WTC11 (cell line): ENCODE data around the gene RPS10. TPM values are rescaled to one million over a fixed set of nuclear protein-coding genes. Genes with fewer than 3 reads are reported as not detected.
A peak's percentile ranks its signal among the peaks of the same experiment; 100 is the strongest.

Experiments
- ATAC-seq: fragments of 200-7000 bp; cut with Tn5 transposase; 2 replicates; pipeline ENCODE4 v1.10.0; 2021; ENCODE audit warnings: mild to moderate bottlenecking, moderate library complexity
- CTCF ChIA-PET: fragments of 300-600 bp; sonication (Branson Sonifier 250); formaldehyde crosslinking; loops from one replicate; lab custom pipeline; 2021; ENCODE audit warnings: antibody characterized with exemption; lab: Charles Lee
- POLR2A ChIA-PET: fragments of 350-600 bp; sonication (Branson Sonifier 250); formaldehyde crosslinking; loops from one replicate; lab custom pipeline; 2021; ENCODE audit warnings: antibody characterized with exemption; lab: Charles Lee
- DNase-seq: peaks from one replicate; pipeline ENCODE4 v3.0.0; 2021; ENCODE audit warnings: low spot score
- H3K27ac Mint-ChIP-seq: 2 replicates; pipeline ENCODE4 v1.8.0; 2021; ENCODE audit warnings: mixed read lengths
- H3K27me3 Mint-ChIP-seq: 2 replicates; pipeline ENCODE4 v1.8.0; 2021; ENCODE audit warnings: low read depth, mild to moderate bottlenecking, moderate library complexity, mixed read lengths
- H3K36me3 Mint-ChIP-seq: 2 replicates; pipeline ENCODE4 v1.8.0; 2021; ENCODE audit warnings: mixed read lengths
- H3K4me1 Mint-ChIP-seq: 2 replicates; pipeline ENCODE4 v1.8.0; 2022; ENCODE audit warnings: mixed read lengths
- H3K4me3 Mint-ChIP-seq: 2 replicates; pipeline ENCODE4 v1.8.0; 2021; ENCODE audit warnings: mild to moderate bottlenecking, moderate library complexity, mixed read lengths
- H3K9me3 Mint-ChIP-seq: 2 replicates; pipeline ENCODE4 v1.8.0; 2021; ENCODE audit warnings: mixed read lengths
- ATF1 ChIP-seq: sonication (generic); formaldehyde crosslinking; IDR thresholded peaks from 2 replicates; pipeline ENCODE4 v1.8.1; 2023; ENCODE audit warnings: mild to moderate bottlenecking, moderate library complexity, missing genetic modification reagents
- ELF4 ChIP-seq: sonication (generic); formaldehyde crosslinking; IDR thresholded peaks from 2 replicates; pipeline ENCODE4 v1.8.1; 2022; ENCODE audit warnings: low read depth, mild to moderate bottlenecking, moderate library complexity, missing genetic modification reagents
- ETV6 ChIP-seq: sonication (generic); formaldehyde crosslinking; IDR thresholded peaks from 2 replicates; pipeline ENCODE4 v1.8.1; 2022; ENCODE audit warnings: mild to moderate bottlenecking, missing genetic modification reagents
- FOXJ3 ChIP-seq: sonication (generic); formaldehyde crosslinking; IDR thresholded peaks from 2 replicates; pipeline ENCODE4 v1.9.0; 2021; ENCODE audit warnings: missing genetic modification reagents, mild to moderate bottlenecking, borderline replicate concordance
- GTF2I ChIP-seq: fragments of 250-450 bp; sonication (Bioruptor Pico); conservative IDR thresholded peaks from 2 replicates; pipeline ENCODE4 v1.4.0; 2021; ENCODE audit warnings: mild to moderate bottlenecking
- JUN ChIP-seq: sonication (generic); formaldehyde crosslinking; IDR thresholded peaks from 2 replicates; pipeline ENCODE4 v1.8.0; 2023; ENCODE audit warnings: mild to moderate bottlenecking, missing genetic modification reagents
- KAT7 ChIP-seq: sonication (generic); formaldehyde crosslinking; IDR thresholded peaks from 2 replicates; pipeline ENCODE4 v1.8.1; 2023; ENCODE audit warnings: missing genetic modification reagents, mild to moderate bottlenecking, borderline replicate concordance
- MAX ChIP-seq: sonication (generic); formaldehyde crosslinking; IDR thresholded peaks from 2 replicates; pipeline ENCODE4 v1.8.0; 2022; ENCODE audit warnings: mild to moderate bottlenecking, missing genetic modification reagents
- MXD4 ChIP-seq: fragments of 250-450 bp; sonication (Bioruptor Pico); IDR thresholded peaks from 2 replicates; pipeline ENCODE4 v1.8.0; 2021; ENCODE audit warnings: mild to moderate bottlenecking, moderate library complexity, borderline replicate concordance
- PRRX2 ChIP-seq: fragments of 250-450 bp; sonication (Bioruptor Pico); IDR thresholded peaks from 2 replicates; pipeline ENCODE4 v1.8.0; 2021; ENCODE audit warnings: mild to moderate bottlenecking
- SP1 ChIP-seq: sonication (generic); formaldehyde crosslinking; conservative IDR thresholded peaks from 2 replicates; pipeline ENCODE4 v1.8.1; 2022; ENCODE audit warnings: missing genetic modification reagents
- TCF7 ChIP-seq: sonication (generic); formaldehyde crosslinking; IDR thresholded peaks from 2 replicates; pipeline ENCODE4 v1.8.0; 2022; ENCODE audit warnings: mild to moderate bottlenecking, low read depth, missing genetic modification reagents, moderate library complexity
- ZNF423 ChIP-seq: fragments of 250-450 bp; sonication (Bioruptor Pico); IDR thresholded peaks from 2 replicates; pipeline ENCODE4 v2.1.2; 2022; ENCODE audit warnings: mild to moderate bottlenecking, moderate library complexity
- total RNA-seq: library from RNA; stranded (reverse); gene quantifications from 3 replicates; pipeline ENCODE4 v1.2.3, GENCODE V29; 2021
- TF ChIP-seq, protein P1 (sequence below): sonication (generic); formaldehyde crosslinking; IDR thresholded peaks from 2 replicates; pipeline ENCODE4 v1.8.0; 2022; ENCODE audit warnings: mild to moderate bottlenecking, missing genetic modification reagents
- TF ChIP-seq, protein P2 (sequence below): sonication (generic); formaldehyde crosslinking; IDR thresholded peaks from 2 replicates; pipeline ENCODE4 v1.8.0; 2022; ENCODE audit warnings: missing genetic modification reagents

Gene RPS10
- total RNA-seq, 1 experiment from 2014 or later = 2,184 TPM

- TF ChIP-seq, protein P1, sequence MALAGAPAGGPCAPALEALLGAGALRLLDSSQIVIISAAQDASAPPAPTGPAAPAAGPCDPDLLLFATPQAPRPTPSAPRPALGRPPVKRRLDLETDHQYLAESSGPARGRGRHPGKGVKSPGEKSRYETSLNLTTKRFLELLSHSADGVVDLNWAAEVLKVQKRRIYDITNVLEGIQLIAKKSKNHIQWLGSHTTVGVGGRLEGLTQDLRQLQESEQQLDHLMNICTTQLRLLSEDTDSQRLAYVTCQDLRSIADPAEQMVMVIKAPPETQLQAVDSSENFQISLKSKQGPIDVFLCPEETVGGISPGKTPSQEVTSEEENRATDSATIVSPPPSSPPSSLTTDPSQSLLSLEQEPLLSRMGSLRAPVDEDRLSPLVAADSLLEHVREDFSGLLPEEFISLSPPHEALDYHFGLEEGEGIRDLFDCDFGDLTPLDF (CRISPR knock-in tag) = no peak
- no peak for TF ChIP-seq ATF1 (CRISPR knock-in tag)
- no peak for TF ChIP-seq ELF4
These were observed 10.0 kb upstream of the RPS10 start (continued) for GRCh38 chr6:34435916-34436315.

- Mint-ChIP-seq H3K4me3 (peak overlapping the region; percentile 97), H3K27ac (peak overlapping the region; percentile 99), H3K27me3 (no peaks in the 10 kb centered on the region), H3K4me1 (peaks cover 29% of the 10 kb centered on the region), H3K9me3 (peaks cover 6% of the 10 kb centered on the region), H3K36me3 (peaks cover 56% of the 10 kb centered on the region)
- no peak for TF ChIP-seq SP1
- ChIA-PET POLR2A (interaction anchor here (0.6 to 4.3 kb wide), 3 partner anchors 10 to 176 kb away, joined by 3 to 20 read pairs (median 3); partner anchors contain the start of gene SMIM29), CTCF (no interaction called here)
- ATAC-seq (no peak), DNase-seq (no peak)
These were observed 754 bp downstream of the RPS10 start for GRCh38 chr6:34425132-34425497.

GRCh38 chr6:34424200-34425131 lies 1.4 kb downstream of the RPS10 start:
- ChIA-PET POLR2A (interaction anchor here (0.6 to 4.3 kb wide), 3 partner anchors 9 to 175 kb away, joined by 3 to 20 read pairs (median 3); partner anchors contain the start of gene SMIM29), CTCF (interaction anchor here (1.1 kb wide), 1 partner anchor 36 kb away, joined by 5 read pairs; no protein-coding TSS in a partner anchor)
- no peaks in the 10 kb centered on the region for H3K27me3 Mint-ChIP-seq
- H3K9me3 Mint-ChIP-seq = peaks cover 6% of the 10 kb centered on the region
- peak overlapping the region; percentile 99 for H3K27ac Mint-ChIP-seq
- H3K4me3 Mint-ChIP-seq = peak overlapping the region; percentile 97
- DNase-seq (no peak), ATAC-seq (no peak)
- H3K4me1 Mint-ChIP-seq = peaks cover 29% of the 10 kb centered on the region
- H3K36me3 Mint-ChIP-seq = peaks cover 61% of the 10 kb centered on the region
- TF ChIP-seq ETV6 (CRISPR knock-in tag) (no peak), KAT7 (CRISPR knock-in tag) (no peak), FOXJ3 (no peak), PRRX2 (CRISPR knock-in tag) (no peak), JUN (no peak), TCF7 (CRISPR knock-in tag) (no peak)
- TF ChIP-seq, protein P2, sequence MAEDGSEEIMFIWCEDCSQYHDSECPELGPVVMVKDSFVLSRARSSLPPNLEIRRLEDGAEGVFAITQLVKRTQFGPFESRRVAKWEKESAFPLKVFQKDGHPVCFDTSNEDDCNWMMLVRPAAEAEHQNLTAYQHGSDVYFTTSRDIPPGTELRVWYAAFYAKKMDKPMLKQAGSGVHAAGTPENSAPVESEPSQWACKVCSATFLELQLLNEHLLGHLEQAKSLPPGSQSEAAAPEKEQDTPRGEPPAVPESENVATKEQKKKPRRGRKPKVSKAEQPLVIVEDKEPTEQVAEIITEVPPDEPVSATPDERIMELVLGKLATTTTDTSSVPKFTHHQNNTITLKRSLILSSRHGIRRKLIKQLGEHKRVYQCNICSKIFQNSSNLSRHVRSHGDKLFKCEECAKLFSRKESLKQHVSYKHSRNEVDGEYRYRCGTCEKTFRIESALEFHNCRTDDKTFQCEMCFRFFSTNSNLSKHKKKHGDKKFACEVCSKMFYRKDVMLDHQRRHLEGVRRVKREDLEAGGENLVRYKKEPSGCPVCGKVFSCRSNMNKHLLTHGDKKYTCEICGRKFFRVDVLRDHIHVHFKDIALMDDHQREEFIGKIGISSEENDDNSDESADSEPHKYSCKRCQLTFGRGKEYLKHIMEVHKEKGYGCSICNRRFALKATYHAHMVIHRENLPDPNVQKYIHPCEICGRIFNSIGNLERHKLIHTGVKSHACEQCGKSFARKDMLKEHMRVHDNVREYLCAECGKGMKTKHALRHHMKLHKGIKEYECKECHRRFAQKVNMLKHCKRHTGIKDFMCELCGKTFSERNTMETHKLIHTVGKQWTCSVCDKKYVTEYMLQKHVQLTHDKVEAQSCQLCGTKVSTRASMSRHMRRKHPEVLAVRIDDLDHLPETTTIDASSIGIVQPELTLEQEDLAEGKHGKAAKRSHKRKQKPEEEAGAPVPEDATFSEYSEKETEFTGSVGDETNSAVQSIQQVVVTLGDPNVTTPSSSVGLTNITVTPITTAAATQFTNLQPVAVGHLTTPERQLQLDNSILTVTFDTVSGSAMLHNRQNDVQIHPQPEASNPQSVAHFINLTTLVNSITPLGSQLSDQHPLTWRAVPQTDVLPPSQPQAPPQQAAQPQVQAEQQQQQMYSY = no peak

DNA sequence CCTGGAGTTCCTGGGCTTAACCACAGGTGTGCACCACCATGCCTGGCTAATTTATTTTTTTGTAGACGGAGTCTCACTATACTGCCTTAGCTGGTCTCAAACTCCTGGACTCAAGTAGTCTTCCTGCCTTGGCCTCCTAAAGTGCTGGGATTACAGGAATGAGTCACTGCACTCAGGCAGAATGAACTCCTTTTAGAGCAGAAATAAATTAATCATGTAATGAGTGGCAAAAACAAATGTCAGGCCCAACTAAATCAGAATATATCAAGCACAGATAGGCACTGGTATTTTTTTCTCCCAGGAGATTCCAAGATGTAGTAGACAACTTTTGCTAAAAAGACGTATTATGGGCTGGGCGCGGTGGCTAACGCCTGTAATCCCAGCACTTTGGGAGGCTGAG lies 2.6 kb downstream of the RPS10 start:
- CTCF ChIA-PET = interaction anchor here (1.1 kb wide), 1 partner anchor 37 kb away, joined by 5 read pairs; no protein-coding TSS in a partner anchor
- ATAC-seq = no peak

More for the DNA sequence above, 2.6 kb downstream of the RPS10 start:
- Mint-ChIP-seq H3K4me1 (peaks cover 29% of the 10 kb centered on the region), H3K36me3 (peaks cover 70% of the 10 kb centered on the region), H3K27me3 (no peaks in the 10 kb centered on the region), H3K4me3 (peak overlapping the region; percentile 97), H3K27ac (peak overlapping the region; percentile 87), H3K9me3 (no peaks in the 10 kb centered on the region)
- DNase-seq = no peak
- POLR2A ChIA-PET = interaction anchor here (4.3 kb wide), 1 partner anchor 8 kb away, joined by 20 read pairs; no protein-coding TSS in a partner anchor
- TF ChIP-seq MXD4 (CRISPR knock-in tag) = no peak
- TF ChIP-seq GTF2I (CRISPR knock-in tag) = no peak
- TF ChIP-seq MAX (CRISPR knock-in tag) = no peak
- no peak for TF ChIP-seq ZNF423 (CRISPR knock-in tag)
